Measurements from ENCODE around the gene EXOC2. TPM values are rescaled to one million over a fixed set of nuclear protein-coding genes. Genes with fewer than 3 reads are reported as not detected.

The EXOC2 gene
- total RNA-seq, 1 experiment from 2014 or later: 45.7 TPM

DNA sequence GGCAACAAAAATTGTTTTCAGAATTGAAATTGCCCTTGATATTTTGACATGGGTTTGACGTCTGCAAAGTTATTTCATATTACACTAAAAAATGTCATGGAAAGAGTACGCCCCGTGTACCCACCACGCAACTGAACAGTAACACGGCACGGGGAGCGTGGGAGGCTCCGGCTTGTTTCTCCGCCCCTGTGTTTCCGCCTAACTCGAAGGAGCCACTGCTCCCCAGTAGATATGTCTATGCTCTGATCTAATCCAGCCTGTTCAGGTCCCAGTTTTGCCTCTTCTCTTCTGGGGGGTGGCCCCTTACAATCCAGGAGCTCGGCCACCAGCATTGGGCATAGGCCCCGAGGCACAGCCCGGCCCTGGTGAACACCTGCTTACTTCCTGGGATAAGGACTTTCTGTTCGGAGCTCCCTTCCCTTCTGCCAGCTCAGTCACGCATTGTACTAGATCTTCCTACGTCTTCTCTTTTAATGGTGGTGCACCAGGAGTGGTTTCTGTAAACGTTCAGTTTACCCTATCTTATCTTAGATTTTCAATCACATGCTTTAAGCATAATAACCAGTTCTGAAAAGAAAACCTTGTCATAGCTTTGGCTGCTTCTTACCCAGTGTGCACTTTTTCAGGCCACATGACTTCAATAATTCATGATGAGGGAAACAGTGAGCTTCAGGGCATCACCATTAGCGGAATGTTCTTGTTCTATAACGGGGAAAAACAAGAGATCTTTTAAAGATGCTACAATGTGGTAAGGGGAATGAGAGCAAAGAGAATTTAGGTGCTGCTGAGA lies 43.9 kb upstream of the EXOC2 start:
- H3K9me3 Mint-ChIP-seq: peaks cover 4% of the 10 kb centered on the region; the same call in 1 of the 2 replicates
- DNase-seq (ENCODE audit: low spot score) (no peak), ATAC-seq (no peak)
- no peak for TF ChIP-seq ZNF263 (CRISPR knock-in tag; IDR thresholded peaks at IDR 0.05; ENCODE audit: low read depth)
- TF ChIP-seq FOXJ3 (CRISPR knock-in tag; IDR thresholded peaks at IDR 0.05; ENCODE audit: borderline replicate concordance): no peak
- TF ChIP-seq HMGA2 (CRISPR knock-in tag; IDR thresholded peaks at IDR 0.05): no peak
- TF ChIP-seq, protein P1, sequence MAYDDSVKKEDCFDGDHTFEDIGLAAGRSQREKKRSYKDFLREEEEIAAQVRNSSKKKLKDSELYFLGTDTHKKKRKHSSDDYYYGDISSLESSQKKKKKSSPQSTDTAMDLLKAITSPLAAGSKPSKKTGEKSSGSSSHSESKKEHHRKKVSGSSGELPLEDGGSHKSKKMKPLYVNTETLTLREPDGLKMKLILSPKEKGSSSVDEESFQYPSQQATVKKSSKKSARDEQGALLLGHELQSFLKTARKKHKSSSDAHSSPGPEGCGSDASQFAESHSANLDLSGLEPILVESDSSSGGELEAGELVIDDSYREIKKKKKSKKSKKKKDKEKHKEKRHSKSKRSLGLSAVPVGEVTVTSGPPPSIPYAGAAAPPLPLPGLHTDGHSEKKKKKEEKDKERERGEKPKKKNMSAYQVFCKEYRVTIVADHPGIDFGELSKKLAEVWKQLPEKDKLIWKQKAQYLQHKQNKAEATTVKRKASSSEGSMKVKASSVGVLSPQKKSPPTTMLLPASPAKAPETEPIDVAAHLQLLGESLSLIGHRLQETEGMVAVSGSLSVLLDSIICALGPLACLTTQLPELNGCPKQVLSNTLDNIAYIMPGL (CRISPR knock-in tag; IDR thresholded peaks at IDR 0.05): no peak
- no peaks in the 10 kb centered on the region for H3K36me3 Mint-ChIP-seq
- H3K4me3 Mint-ChIP-seq: no peak overlapping the region
- ChIA-PET CTCF (interaction anchor here (2.9 kb wide), 1 partner anchor 15 kb away, joined by 13 read pairs; no protein-coding TSS in a partner anchor), POLR2A (interaction anchor here (0.7 kb wide), 1 partner anchor 200 kb away, joined by 8 read pairs; no protein-coding TSS in a partner anchor)
- H3K4me1 Mint-ChIP-seq: peaks cover 4% of the 10 kb centered on the region
- no peaks in the 10 kb centered on the region for H3K27me3 Mint-ChIP-seq (ENCODE audit: low read depth)
- no peak overlapping the region for H3K27ac Mint-ChIP-seq

DNA sequence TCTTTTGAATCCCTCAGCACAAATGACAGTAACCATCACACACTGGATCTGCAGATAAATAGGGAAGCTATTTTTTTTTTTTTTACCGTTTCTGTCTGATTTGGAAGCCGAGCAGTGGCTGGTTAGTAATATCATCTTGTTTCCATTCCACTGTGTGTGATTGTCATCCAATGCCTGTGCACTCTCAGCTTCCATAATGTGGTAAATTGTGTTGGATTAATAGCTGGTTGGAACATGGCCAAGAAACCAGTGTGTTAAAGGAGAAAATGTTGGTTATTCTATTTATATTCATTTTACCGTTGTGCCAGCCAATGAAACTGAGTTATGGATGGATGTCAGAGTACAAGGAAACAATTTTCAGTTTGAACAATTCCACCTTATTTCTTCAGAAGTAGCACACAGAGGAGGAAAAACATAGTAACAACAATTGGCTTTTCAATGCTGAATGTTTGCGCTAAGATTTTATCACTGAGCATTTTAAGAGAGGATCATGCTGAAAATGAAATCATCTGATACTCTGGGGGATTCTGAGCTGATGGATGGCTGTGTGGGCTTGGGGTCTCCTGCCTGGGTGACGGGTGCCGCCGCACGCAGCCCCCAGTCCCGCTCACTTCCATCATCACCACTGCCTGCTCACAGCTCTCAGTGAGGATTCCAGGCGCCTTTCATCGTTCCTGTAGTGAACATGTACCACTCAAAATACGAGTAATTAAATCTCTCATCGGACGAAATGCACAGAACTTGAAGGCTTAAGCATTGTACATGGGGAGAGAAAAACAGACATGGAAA lies 40.7 kb upstream of the EXOC2 start:
- Mint-ChIP-seq H3K9me3 (no peaks in the 10 kb centered on the region), H3K27ac (no peak overlapping the region)
- CTCF ChIA-PET: interaction anchor here (4.0 kb wide), 1 partner anchor 11 kb away, joined by 28 read pairs; no protein-coding TSS in a partner anchor
- TF ChIP-seq IRF2 (CRISPR knock-in tag; IDR thresholded peaks at IDR 0.05; ENCODE audit: borderline replicate concordance, low read depth) (no peak), ESRRA (CRISPR knock-in tag; IDR thresholded peaks at IDR 0.05; ENCODE audit: borderline replicate concordance) (no peak), ZNF423 (CRISPR knock-in tag; IDR thresholded peaks at IDR 0.05) (no peak), SOX15 (CRISPR knock-in tag; IDR thresholded peaks at IDR 0.05) (no peak), NR3C1 (CRISPR knock-in tag; conservative IDR thresholded peaks at IDR 0.05; ENCODE audit: low read depth) (no peak), RORB (CRISPR knock-in tag; IDR thresholded peaks at IDR 0.05) (no peak), ATF1 (CRISPR knock-in tag; IDR thresholded peaks at IDR 0.05) (no peak), ZNF232 (CRISPR knock-in tag; IDR thresholded peaks at IDR 0.05) (no peak), NFE2L1 (CRISPR knock-in tag; IDR thresholded peaks at IDR 0.05) (no peak), ZNF317 (CRISPR knock-in tag; IDR thresholded peaks at IDR 0.05; ENCODE audit: borderline replicate concordance, low read depth) (no peak), ZNF121 (CRISPR knock-in tag; IDR thresholded peaks at IDR 0.05) (no peak), E2F4 (CRISPR knock-in tag; IDR thresholded peaks at IDR 0.05; ENCODE audit: borderline replicate concordance, low read depth) (no peak), NFYB (CRISPR knock-in tag; conservative IDR thresholded peaks at IDR 0.05; ENCODE audit: low read depth) (no peak), GABPB1 (CRISPR knock-in tag; IDR thresholded peaks at IDR 0.05) (no peak), CBFB (CRISPR knock-in tag; IDR thresholded peaks at IDR 0.05; ENCODE audit: low read depth) (no peak)
- TF ChIP-seq, protein P2, sequence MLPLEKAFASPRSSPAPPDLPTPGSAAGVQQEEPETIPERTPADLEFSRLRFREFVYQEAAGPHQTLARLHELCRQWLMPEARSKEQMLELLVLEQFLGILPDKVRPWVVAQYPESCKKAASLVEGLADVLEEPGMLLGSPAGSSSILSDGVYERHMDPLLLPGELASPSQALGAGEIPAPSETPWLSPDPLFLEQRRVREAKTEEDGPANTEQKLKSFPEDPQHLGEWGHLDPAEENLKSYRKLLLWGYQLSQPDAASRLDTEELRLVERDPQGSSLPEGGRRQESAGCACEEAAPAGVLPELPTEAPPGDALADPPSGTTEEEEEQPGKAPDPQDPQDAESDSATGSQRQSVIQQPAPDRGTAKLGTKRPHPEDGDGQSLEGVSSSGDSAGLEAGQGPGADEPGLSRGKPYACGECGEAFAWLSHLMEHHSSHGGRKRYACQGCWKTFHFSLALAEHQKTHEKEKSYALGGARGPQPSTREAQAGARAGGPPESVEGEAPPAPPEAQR (CRISPR knock-in tag; IDR thresholded peaks at IDR 0.05): no peak
- TF ChIP-seq, protein P3, sequence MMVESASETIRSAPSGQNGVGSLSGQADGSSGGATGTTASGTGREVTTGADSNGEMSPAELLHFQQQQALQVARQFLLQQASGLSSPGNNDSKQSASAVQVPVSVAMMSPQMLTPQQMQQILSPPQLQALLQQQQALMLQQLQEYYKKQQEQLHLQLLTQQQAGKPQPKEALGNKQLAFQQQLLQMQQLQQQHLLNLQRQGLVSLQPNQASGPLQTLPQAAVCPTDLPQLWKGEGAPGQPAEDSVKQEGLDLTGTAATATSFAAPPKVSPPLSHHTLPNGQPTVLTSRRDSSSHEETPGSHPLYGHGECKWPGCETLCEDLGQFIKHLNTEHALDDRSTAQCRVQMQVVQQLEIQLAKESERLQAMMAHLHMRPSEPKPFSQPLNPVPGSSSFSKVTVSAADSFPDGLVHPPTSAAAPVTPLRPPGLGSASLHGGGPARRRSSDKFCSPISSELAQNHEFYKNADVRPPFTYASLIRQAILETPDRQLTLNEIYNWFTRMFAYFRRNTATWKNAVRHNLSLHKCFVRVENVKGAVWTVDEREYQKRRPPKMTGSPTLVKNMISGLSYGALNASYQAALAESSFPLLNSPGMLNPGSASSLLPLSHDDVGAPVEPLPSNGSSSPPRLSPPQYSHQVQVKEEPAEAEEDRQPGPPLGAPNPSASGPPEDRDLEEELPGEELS (CRISPR knock-in tag; IDR thresholded peaks at IDR 0.05): no peak
- TF ChIP-seq, protein P4, sequence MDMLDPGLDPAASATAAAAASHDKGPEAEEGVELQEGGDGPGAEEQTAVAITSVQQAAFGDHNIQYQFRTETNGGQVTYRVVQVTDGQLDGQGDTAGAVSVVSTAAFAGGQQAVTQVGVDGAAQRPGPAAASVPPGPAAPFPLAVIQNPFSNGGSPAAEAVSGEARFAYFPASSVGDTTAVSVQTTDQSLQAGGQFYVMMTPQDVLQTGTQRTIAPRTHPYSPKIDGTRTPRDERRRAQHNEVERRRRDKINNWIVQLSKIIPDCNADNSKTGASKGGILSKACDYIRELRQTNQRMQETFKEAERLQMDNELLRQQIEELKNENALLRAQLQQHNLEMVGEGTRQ (CRISPR knock-in tag; IDR thresholded peaks at IDR 0.05): no peak
- TF ChIP-seq, protein P5, sequence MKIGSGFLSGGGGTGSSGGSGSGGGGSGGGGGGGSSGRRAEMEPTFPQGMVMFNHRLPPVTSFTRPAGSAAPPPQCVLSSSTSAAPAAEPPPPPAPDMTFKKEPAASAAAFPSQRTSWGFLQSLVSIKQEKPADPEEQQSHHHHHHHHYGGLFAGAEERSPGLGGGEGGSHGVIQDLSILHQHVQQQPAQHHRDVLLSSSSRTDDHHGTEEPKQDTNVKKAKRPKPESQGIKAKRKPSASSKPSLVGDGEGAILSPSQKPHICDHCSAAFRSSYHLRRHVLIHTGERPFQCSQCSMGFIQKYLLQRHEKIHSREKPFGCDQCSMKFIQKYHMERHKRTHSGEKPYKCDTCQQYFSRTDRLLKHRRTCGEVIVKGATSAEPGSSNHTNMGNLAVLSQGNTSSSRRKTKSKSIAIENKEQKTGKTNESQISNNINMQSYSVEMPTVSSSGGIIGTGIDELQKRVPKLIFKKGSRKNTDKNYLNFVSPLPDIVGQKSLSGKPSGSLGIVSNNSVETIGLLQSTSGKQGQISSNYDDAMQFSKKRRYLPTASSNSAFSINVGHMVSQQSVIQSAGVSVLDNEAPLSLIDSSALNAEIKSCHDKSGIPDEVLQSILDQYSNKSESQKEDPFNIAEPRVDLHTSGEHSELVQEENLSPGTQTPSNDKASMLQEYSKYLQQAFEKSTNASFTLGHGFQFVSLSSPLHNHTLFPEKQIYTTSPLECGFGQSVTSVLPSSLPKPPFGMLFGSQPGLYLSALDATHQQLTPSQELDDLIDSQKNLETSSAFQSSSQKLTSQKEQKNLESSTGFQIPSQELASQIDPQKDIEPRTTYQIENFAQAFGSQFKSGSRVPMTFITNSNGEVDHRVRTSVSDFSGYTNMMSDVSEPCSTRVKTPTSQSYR (CRISPR knock-in tag; IDR thresholded peaks at IDR 0.05): no peak

More for the DNA sequence above, 40.7 kb upstream of the EXOC2 start:
- Mint-ChIP-seq H3K36me3 (no peaks in the 10 kb centered on the region), H3K4me1 (peaks cover 19% of the 10 kb centered on the region), H3K4me3 (no peak overlapping the region), H3K27me3 (ENCODE audit: low read depth) (no peaks in the 10 kb centered on the region; the same call in 1 of the 2 replicates)
- ATAC-seq (no peak), DNase-seq (ENCODE audit: low spot score) (no peak)
- POLR2A ChIA-PET: no interaction called here

Measured in WTC11 (cell line).